Neural cell (in vitro differentiated cells): ENCODE results near the gene CALHM1.

Source experiments
- EP300 ChIP-seq: fragments of 450-650 bp; conservative IDR thresholded peaks from 2 replicates; pipeline ENCODE4 v1.6.1; 2014; ENCODE audit warnings: antibody characterized with exemption, mild to moderate bottlenecking, moderate library complexity; ENCODE audit not compliant: poor library complexity, severe bottlenecking
- RAD21 ChIP-seq: fragments of 450-650 bp; conservative IDR thresholded peaks from 2 replicates; pipeline ENCODE4 v1.6.1; 2014; ENCODE audit warnings: antibody characterized with exemption, mild to moderate bottlenecking, moderate library complexity
- REST ChIP-seq: IDR thresholded peaks from 2 replicates; pipeline ENCODE4 v1.6.1; 2012; ENCODE audit warnings: borderline replicate concordance
- TAF1 ChIP-seq: IDR thresholded peaks from 2 replicates; pipeline ENCODE4 v1.6.1; 2012; ENCODE audit warnings: low read depth
- TF ChIP-seq, protein P1 (sequence below): fragments of 450-650 bp; IDR thresholded peaks from 2 replicates; pipeline ENCODE4 v1.5.1; 2014; ENCODE audit warnings: antibody characterized with exemption, mild to moderate bottlenecking, moderate library complexity; ENCODE audit not compliant: poor library complexity, severe bottlenecking

GRCh38 chr10:103465411-103466179 is 6.9 kb upstream of the CALHM1 start:
- TF ChIP-seq EP300, result no peak
- TF ChIP-seq, protein P1, sequence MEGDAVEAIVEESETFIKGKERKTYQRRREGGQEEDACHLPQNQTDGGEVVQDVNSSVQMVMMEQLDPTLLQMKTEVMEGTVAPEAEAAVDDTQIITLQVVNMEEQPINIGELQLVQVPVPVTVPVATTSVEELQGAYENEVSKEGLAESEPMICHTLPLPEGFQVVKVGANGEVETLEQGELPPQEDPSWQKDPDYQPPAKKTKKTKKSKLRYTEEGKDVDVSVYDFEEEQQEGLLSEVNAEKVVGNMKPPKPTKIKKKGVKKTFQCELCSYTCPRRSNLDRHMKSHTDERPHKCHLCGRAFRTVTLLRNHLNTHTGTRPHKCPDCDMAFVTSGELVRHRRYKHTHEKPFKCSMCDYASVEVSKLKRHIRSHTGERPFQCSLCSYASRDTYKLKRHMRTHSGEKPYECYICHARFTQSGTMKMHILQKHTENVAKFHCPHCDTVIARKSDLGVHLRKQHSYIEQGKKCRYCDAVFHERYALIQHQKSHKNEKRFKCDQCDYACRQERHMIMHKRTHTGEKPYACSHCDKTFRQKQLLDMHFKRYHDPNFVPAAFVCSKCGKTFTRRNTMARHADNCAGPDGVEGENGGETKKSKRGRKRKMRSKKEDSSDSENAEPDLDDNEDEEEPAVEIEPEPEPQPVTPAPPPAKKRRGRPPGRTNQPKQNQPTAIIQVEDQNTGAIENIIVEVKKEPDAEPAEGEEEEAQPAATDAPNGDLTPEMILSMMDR, result no peak
- no peak for TF ChIP-seq RAD21
- no peak for TF ChIP-seq REST
- no peak for TF ChIP-seq TAF1
